ENCODE results near the gene CCNI2.

The CCNI2 gene

GRCh38 chr5:132766020-132766805 is 19.0 kb downstream of the CCNI2 start:
- DNase-seq: no peak

- DNase-seq: no peak
Observed at GRCh38 chr5:132766806-132767055, 19.5 kb downstream of the CCNI2 start.

GRCh38 chr5:132767150-132767549 is 19.9 kb downstream of the CCNI2 start:
- DNase-seq: no peak

GRCh38 chr5:132768485-132768868 is 21.3 kb downstream of the CCNI2 start:
- no peak for DNase-seq

GRCh38 chr5:132770476-132771159 is 23.4 kb downstream of the CCNI2 start:
- no peak for DNase-seq

- no peak for DNase-seq
Observed at GRCh38 chr5:132771503-132771998, 24.3 kb downstream of the CCNI2 start.

GRCh38 chr5:132772291-132773070 is 25.3 kb downstream of the CCNI2 start:
- no peak for DNase-seq

GRCh38 chr5:132773114-132773513 is 25.9 kb downstream of the CCNI2 start:
- DNase-seq: no peak

- no peak for DNase-seq
Observed at GRCh38 chr5:132773601-132774355, 26.6 kb downstream of the CCNI2 start.

GRCh38 chr5:132774406-132774805 is 27.2 kb downstream of the CCNI2 start:
- DNase-seq: no peak

- DNase-seq: no peak
Observed at GRCh38 chr5:132774896-132775295, 27.7 kb downstream of the CCNI2 start.

GRCh38 chr5:132775476-132775961 is 28.3 kb downstream of the CCNI2 start:
- no peak for DNase-seq

- peak; percentile 36 for DNase-seq
Observed at GRCh38 chr5:132776131-132776937, 29.1 kb downstream of the CCNI2 start.

- no peak for DNase-seq
Observed at GRCh38 chr5:132776938-132777208, 29.6 kb downstream of the CCNI2 start.

- DNase-seq: peak; percentile 56
Observed at GRCh38 chr5:132777209-132778069, 30.2 kb downstream of the CCNI2 start, which contains the start of gene SEPTIN8. Gene SEPTIN8 (minus strand): TSS chr5:132777239. CDS start chr5:132777137, 102 bp downstream.

GRCh38 chr5:132778129-132778528 is 30.9 kb downstream of the CCNI2 start:
- DNase-seq: no peak

- DNase-seq: no peak
Observed at GRCh38 chr5:132778856-132779255, 31.6 kb downstream of the CCNI2 start.

GRCh38 chr5:132779961-132780360 is 32.7 kb downstream of the CCNI2 start:
- DNase-seq: no peak

GRCh38 chr5:132780577-132780976 is 33.4 kb downstream of the CCNI2 start:
- DNase-seq: no peak

- DNase-seq: no peak
Observed at GRCh38 chr5:132781029-132781428, 33.8 kb downstream of the CCNI2 start.

GRCh38 chr5:132782101-132782500 is 34.9 kb downstream of the CCNI2 start:
- no peak for DNase-seq
